ENCODE measurements around the gene COG8. TPM values are rescaled to one million over a fixed set of nuclear protein-coding genes. Genes with fewer than 3 reads are reported as not detected.

The COG8 gene
- total and polyA plus RNA-seq, 4 donors, result 11.2 to 37.4 (median 24.2) TPM

DNA sequence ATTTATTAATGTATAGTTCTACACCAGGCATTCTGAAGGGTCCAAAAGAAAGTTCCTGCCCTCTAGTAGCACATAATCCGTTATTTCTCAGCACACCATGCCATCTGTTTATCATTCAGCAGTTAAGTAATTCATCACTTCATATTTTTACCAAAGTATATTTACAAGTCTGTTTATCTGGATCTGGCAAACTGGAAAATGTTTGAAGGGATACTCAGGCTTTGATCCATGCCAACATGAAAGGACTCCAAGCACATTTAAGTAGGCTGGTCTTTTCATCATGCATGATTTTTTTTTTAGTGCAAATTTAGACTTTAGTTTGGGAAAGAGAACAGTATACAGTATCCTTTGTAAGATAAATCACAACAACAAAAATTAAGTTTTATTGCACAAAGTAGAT, 32.3 kb downstream of the COG8 start:
- Histone ChIP-seq H3K9me3 (ENCODE audit: control insufficient read depth in 4 of 4, low read length in 3 of 4) (no peaks in the 10 kb centered on the region), H3K4me1 (ENCODE audit: control insufficient read depth in 4 of 4, insufficient read depth in 4 of 4, low read length in 3 of 4) (peaks cover 0 to 9% (median 6%) of the 10 kb centered on the region in 4 donors), H3K9ac (ENCODE audit: low read depth in 1 of 2, low read length in 2 of 2) (no peak overlapping the region), H3K36me3 (ENCODE audit: control insufficient read depth in 4 of 4, insufficient read depth in 3 of 4, low read depth in 1 of 4, low read length in 3 of 4) (no peaks in the 10 kb centered on the region), H3K27ac (ENCODE audit: low read depth in 1 of 2, low read length in 2 of 2) (no peak overlapping the region), H3K4me3 (ENCODE audit: low read depth in 1 of 3, low read length in 3 of 3) (no peak overlapping the region), H3K27me3 (ENCODE audit: control insufficient read depth in 4 of 4, insufficient read depth in 4 of 4, low read length in 3 of 4) (no peaks in the 10 kb centered on the region)
- DNase-seq (ENCODE audit: low spot score), result no peak
- no peak for TF ChIP-seq GABPA (IDR thresholded peaks at IDR 0.05 in 1 of 2, conservative IDR thresholded peaks at IDR 0.05 in 1 of 2)
- WGBS, result 78% methylated on average over 1 of the region's 1 CpG

DNA sequence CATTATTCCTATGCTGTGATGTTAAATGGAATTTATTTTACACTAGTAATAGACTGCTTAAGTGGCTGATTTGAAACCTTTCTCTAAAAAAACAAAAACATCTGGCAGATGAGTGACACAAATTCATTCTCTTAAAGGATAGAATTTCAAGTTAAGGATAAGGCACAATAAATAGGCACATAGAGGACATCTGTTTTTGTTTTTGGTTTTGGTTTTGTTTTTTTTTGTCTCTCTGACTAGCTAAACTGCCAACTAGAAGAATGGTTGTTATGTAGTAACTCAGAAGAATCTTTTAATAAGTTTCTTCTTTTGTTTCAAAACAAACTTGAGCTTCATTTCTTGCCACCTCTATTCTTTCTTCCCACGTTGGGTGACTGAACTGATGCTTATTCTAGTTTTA, 33.3 kb downstream of the COG8 start:
- no peak overlapping the region for H3K9ac ChIP-seq (ENCODE audit: low read depth in 1 of 2, low read length in 2 of 2)
- H3K4me3 ChIP-seq (ENCODE audit: low read depth in 1 of 3, low read length in 3 of 3), result no peak overlapping the region
- H3K4me1 ChIP-seq (ENCODE audit: control insufficient read depth in 4 of 4, insufficient read depth in 4 of 4, low read length in 3 of 4), result peaks cover 0 to 5% (median 2%) of the 10 kb centered on the region in 4 donors
- no peak overlapping the region for H3K27ac ChIP-seq (ENCODE audit: low read depth in 1 of 2, low read length in 2 of 2)
- no peaks in the 10 kb centered on the region for H3K9me3 ChIP-seq (ENCODE audit: control insufficient read depth in 4 of 4, low read length in 3 of 4)
- peaks cover 0 to 3% (median under 1%) of the 10 kb centered on the region in 4 donors for H3K36me3 ChIP-seq (ENCODE audit: control insufficient read depth in 4 of 4, insufficient read depth in 3 of 4, low read depth in 1 of 4, low read length in 3 of 4)
- no peaks in the 10 kb centered on the region for H3K27me3 ChIP-seq (ENCODE audit: control insufficient read depth in 4 of 4, insufficient read depth in 4 of 4, low read length in 3 of 4)
- 91% methylated on average over 1 of the region's 1 CpG for WGBS
- DNase-seq (ENCODE audit: low spot score), result no peak
- TF ChIP-seq CTCF (IDR thresholded peaks at IDR 0.05; ENCODE audit: low read depth, low read length, missing input control) (no peak), ATF3 (IDR thresholded peaks at IDR 0.05) (no peak)
- TF ChIP-seq, protein P1, sequence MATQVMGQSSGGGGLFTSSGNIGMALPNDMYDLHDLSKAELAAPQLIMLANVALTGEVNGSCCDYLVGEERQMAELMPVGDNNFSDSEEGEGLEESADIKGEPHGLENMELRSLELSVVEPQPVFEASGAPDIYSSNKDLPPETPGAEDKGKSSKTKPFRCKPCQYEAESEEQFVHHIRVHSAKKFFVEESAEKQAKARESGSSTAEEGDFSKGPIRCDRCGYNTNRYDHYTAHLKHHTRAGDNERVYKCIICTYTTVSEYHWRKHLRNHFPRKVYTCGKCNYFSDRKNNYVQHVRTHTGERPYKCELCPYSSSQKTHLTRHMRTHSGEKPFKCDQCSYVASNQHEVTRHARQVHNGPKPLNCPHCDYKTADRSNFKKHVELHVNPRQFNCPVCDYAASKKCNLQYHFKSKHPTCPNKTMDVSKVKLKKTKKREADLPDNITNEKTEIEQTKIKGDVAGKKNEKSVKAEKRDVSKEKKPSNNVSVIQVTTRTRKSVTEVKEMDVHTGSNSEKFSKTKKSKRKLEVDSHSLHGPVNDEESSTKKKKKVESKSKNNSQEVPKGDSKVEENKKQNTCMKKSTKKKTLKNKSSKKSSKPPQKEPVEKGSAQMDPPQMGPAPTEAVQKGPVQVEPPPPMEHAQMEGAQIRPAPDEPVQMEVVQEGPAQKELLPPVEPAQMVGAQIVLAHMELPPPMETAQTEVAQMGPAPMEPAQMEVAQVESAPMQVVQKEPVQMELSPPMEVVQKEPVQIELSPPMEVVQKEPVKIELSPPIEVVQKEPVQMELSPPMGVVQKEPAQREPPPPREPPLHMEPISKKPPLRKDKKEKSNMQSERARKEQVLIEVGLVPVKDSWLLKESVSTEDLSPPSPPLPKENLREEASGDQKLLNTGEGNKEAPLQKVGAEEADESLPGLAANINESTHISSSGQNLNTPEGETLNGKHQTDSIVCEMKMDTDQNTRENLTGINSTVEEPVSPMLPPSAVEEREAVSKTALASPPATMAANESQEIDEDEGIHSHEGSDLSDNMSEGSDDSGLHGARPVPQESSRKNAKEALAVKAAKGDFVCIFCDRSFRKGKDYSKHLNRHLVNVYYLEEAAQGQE (IDR thresholded peaks at IDR 0.05), result no peak

GRCh38 chr16:69302301-69302700, 37.1 kb downstream of the COG8 start:
- no peaks in the 10 kb centered on the region for H3K4me1 ChIP-seq (ENCODE audit: control insufficient read depth in 4 of 4, insufficient read depth in 4 of 4, low read length in 3 of 4)
- no peak overlapping the region for H3K27ac ChIP-seq (ENCODE audit: low read depth in 1 of 2, low read length in 2 of 2)
- TF ChIP-seq SP1 (IDR thresholded peaks at IDR 0.05) (no peak), JUND (IDR thresholded peaks at IDR 0.05) (no peak), CTCF (IDR thresholded peaks at IDR 0.05; ENCODE audit: low read depth, low read length, missing input control) (no peak)
- TF ChIP-seq, protein P1 (IDR thresholded peaks at IDR 0.05), result no peak
- H3K4me3 ChIP-seq (ENCODE audit: low read depth in 1 of 3, low read length in 3 of 3), result no peak overlapping the region
- H3K9me3 ChIP-seq (ENCODE audit: control insufficient read depth in 4 of 4, low read length in 3 of 4), result no peaks in the 10 kb centered on the region
- H3K27me3 ChIP-seq (ENCODE audit: control insufficient read depth in 4 of 4, insufficient read depth in 4 of 4, low read length in 3 of 4), result no peaks in the 10 kb centered on the region
- 97% methylated on average over 4 of the region's 4 CpGs for WGBS
- H3K36me3 ChIP-seq (ENCODE audit: control insufficient read depth in 4 of 4, insufficient read depth in 3 of 4, low read depth in 1 of 4, low read length in 3 of 4), result peaks cover 0 to 11% (median 2%) of the 10 kb centered on the region in 4 donors
- no peak for DNase-seq (ENCODE audit: low spot score)
- no peak overlapping the region for H3K9ac ChIP-seq (ENCODE audit: low read depth in 1 of 2, low read length in 2 of 2)
